ENCODE data around the gene PRR14L.
A peak's percentile ranks its signal among the peaks of the same experiment; 100 is the strongest.
"Not testable (repeated sequence)": the region's sequence is repeated elsewhere in the genome, so short reads cannot be mapped to it uniquely, and the experiment has no call there.

PRR14L gene

GRCh38 chr22:31749636-31750364 lies at the start of gene PRR14L:
Gene PRR14L (minus strand): TSS chr22:31750132. CDS start chr22:31738860, 11,272 bp downstream.
- peak; percentile 98 for DNase-seq (ENCODE audit: low read depth, low spot score)

- DNase-seq (ENCODE audit: low read depth, low spot score): not testable (repeated sequence)
Measured at GRCh38 chr22:31799358-31799757, 49.4 kb upstream of the PRR14L start.

GRCh38 chr22:31790240-31790639 lies 40.3 kb upstream of the PRR14L start:
- no peak for DNase-seq (ENCODE audit: low read depth, low spot score)

- no peak for DNase-seq (ENCODE audit: low read depth, low spot score)
Measured at GRCh38 chr22:31789803-31790202, 39.9 kb upstream of the PRR14L start.

- DNase-seq (ENCODE audit: low read depth, low spot score): no peak
Measured at GRCh38 chr22:31776231-31776630, 26.3 kb upstream of the PRR14L start.

GRCh38 chr22:31773416-31773815 lies 23.5 kb upstream of the PRR14L start:
- DNase-seq (ENCODE audit: low read depth, low spot score): no peak

- no peak for DNase-seq (ENCODE audit: low read depth, low spot score)
Measured at GRCh38 chr22:31768422-31769059, 18.6 kb upstream of the PRR14L start.

GRCh38 chr22:31764785-31765184 lies 14.9 kb upstream of the PRR14L start:
- DNase-seq (ENCODE audit: low read depth, low spot score): no peak

- not testable (repeated sequence) for DNase-seq (ENCODE audit: low read depth, low spot score)
Measured at GRCh38 chr22:31758860-31759259, 8.9 kb upstream of the PRR14L start.

- no peak for DNase-seq (ENCODE audit: low read depth, low spot score)
Measured at GRCh38 chr22:31757265-31757664, 7.3 kb upstream of the PRR14L start.

GRCh38 chr22:31754813-31755212 lies 4.9 kb upstream of the PRR14L start:
- no peak for DNase-seq (ENCODE audit: low read depth, low spot score)

GRCh38 chr22:31753634-31754501 lies 3.9 kb upstream of the PRR14L start, which contains the start of gene DEPDC5:
Gene DEPDC5 (plus strand): TSS chr22:31754019. CDS start chr22:31754922, 903 bp downstream.
- DNase-seq (ENCODE audit: low read depth, low spot score): peak; percentile 89

GRCh38 chr22:31753005-31753633 lies 3.2 kb upstream of the PRR14L start:
- DNase-seq (ENCODE audit: low read depth, low spot score): no peak

GRCh38 chr22:31752096-31752847 lies 2.3 kb upstream of the PRR14L start:
- DNase-seq (ENCODE audit: low read depth, low spot score): no peak

- no peak for DNase-seq (ENCODE audit: low read depth, low spot score)
Measured at GRCh38 chr22:31750365-31751284, 693 bp upstream of the PRR14L start.

GRCh38 chr22:31748490-31748889 lies 1.4 kb downstream of the PRR14L start:
- no peak for DNase-seq (ENCODE audit: low read depth, low spot score)

- DNase-seq (ENCODE audit: low read depth, low spot score): no peak
Measured at GRCh38 chr22:31747441-31747840, 2.5 kb downstream of the PRR14L start.

- DNase-seq (ENCODE audit: low read depth, low spot score): no peak
Measured at GRCh38 chr22:31743871-31744270, 6.1 kb downstream of the PRR14L start.

GRCh38 chr22:31742682-31743081 lies 7.2 kb downstream of the PRR14L start:
- no peak for DNase-seq (ENCODE audit: low read depth, low spot score)

GRCh38 chr22:31742115-31742514 lies 7.8 kb downstream of the PRR14L start:
- DNase-seq (ENCODE audit: low read depth, low spot score): no peak

Data from activated naive CD8-positive, alpha-beta T cell treated with anti-CD3 and anti-CD28 coated beads, Interleukin-2, amount 50 U/mL, for 16 hours (primary cell).